Ectodermal cell (in vitro differentiated cells): ENCODE results near the gene ATP5IF1.

ENCODE experiments used
- H3K27ac ChIP-seq: 2 replicates; pipeline ENCODE4 v1.7.0; 2013; ENCODE audit warnings: mild to moderate bottlenecking, low read depth, low read length; ENCODE audit not compliant: insufficient read depth, poor library complexity, severe bottlenecking
- H3K27me3 ChIP-seq: 2 replicates; pipeline ENCODE4 v1.7.0; 2013; ENCODE audit warnings: mild to moderate bottlenecking, low read length; ENCODE audit not compliant: insufficient read depth, control insufficient read depth, poor library complexity, severe bottlenecking
- H3K36me3 ChIP-seq: one replicate; pipeline ENCODE4 v1.7.0; 2013; ENCODE audit warnings: low read length; ENCODE audit not compliant: control insufficient read depth, insufficient read depth
- H3K4me1 ChIP-seq: one replicate; pipeline ENCODE4 v1.7.0; 2013; ENCODE audit warnings: low read length; ENCODE audit not compliant: control insufficient read depth, insufficient read depth
- H3K4me3 ChIP-seq: 2 replicates; pipeline ENCODE4 v1.7.0; 2013; ENCODE audit warnings: low read depth, low read length, control low read depth; ENCODE audit not compliant: insufficient read depth
- H3K9me3 ChIP-seq: 2 replicates; pipeline ENCODE4 v1.7.0; 2013; ENCODE audit warnings: mild to moderate bottlenecking, low read length, moderate library complexity; ENCODE audit not compliant: control insufficient read depth
- whole genome bisulfite sequencing, 2 experiments: methylation state at CpG; one replicate each; pipeline ENCODE4 v1.1.7; 2013; ENCODE audit warnings: missing lambda C conversion rate in 2 of 2; 5-methylcytosine and 5-hydroxymethylcytosine counted together

Gene ATP5IF1

DNA sequence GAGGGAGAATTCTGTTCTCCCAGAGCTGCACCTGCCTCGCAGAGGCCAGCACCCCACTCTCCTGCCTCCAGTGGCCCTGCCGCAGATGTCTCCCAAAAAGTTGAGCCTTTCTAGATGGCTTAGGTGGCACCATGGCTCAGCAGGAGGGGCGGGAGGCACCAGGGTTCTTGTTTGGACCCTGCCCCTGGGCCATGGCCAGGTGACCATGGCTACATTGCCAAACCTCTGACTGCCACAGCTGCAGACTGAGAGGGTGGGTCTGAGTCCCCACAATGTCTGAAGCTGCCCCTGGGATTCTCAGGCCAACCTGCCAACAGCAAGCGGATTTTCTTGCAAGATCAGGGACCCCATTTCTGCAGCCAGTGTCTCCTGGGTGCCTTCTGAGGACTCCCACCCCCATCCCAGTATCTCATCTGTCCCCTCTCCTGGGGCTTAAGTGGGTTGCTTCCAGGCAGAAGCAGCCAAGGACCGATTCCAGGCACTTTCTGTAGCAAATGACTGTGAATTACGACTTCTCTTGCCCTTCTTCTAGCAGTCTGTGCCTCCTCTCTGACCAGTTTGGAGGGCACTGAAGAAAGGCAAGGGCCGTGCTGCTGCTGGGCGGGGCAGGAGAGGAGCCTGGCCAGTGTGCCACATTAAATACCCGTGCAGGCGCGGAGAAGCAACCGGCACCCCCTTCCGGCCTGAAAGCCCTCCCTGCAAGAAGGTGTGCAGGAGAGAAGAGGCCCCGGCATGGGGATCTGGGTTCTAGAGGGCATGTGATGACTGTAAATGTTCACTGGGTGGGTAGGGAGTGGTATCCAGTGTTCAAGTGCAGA lies 45.9 kb downstream of the ATP5IF1 start:
- H3K36me3 ChIP-seq = peaks cover 10% of the 10 kb centered on the region
- WGBS, 2 experiments = 92 to 93% methylated on average over 14 of the region's 14 CpGs

GRCh38 chr1:28282426-28283407 lies 46.8 kb downstream of the ATP5IF1 start:
- Histone ChIP-seq H3K36me3 (peaks cover 10% of the 10 kb centered on the region), H3K4me1 (no peaks in the 10 kb centered on the region), H3K27ac (no peak overlapping the region), H3K9me3 (no peaks in the 10 kb centered on the region), H3K4me3 (no peak overlapping the region), H3K27me3 (no peaks in the 10 kb centered on the region)
- 90 to 92% methylated on average over 13 to 14 of the region's 14 CpGs for WGBS, 2 experiments

More for the DNA sequence above, 45.9 kb downstream of the ATP5IF1 start:
- no peaks in the 10 kb centered on the region for H3K9me3 ChIP-seq
- no peak overlapping the region for H3K27ac ChIP-seq
- no peaks in the 10 kb centered on the region for H3K27me3 ChIP-seq
- no peak overlapping the region for H3K4me3 ChIP-seq
- H3K4me1 ChIP-seq = no peaks in the 10 kb centered on the region

- Histone ChIP-seq H3K4me3 (no peak overlapping the region), H3K27me3 (no peaks in the 10 kb centered on the region), H3K27ac (no peak overlapping the region), H3K4me1 (no peaks in the 10 kb centered on the region), H3K36me3 (peaks cover 3% of the 10 kb centered on the region), H3K9me3 (no peaks in the 10 kb centered on the region)
- 68% methylated on average over 2 of the region's 2 CpGs; no CpG with 5 or more reads in 1 of the 2 experiments for WGBS, 2 experiments
These were observed 50.2 kb downstream of the ATP5IF1 start for GRCh38 chr1:28286111-28286510.
